NCI-H1092 treated with DMSO at 0.1 percent for 48 hours (cell line): ENCODE data around the gene ASMTL.
"Not testable (repeated sequence)": the region's sequence is repeated elsewhere in the genome, so short reads cannot be mapped to it uniquely, and the experiment has no call there.

Experiments used
- DNase-seq: peaks from one replicate; lab custom pipeline; 2025; lab: John Stamatoyannopoulos, UW

The ASMTL gene

GRCh38 chrX:1433646-1434357 is 18.9 kb downstream of the ASMTL start:
- DNase-seq = no peak

GRCh38 chrX:1430451-1430850 is 22.3 kb downstream of the ASMTL start:
- no peak for DNase-seq

- DNase-seq = no peak
Observed at GRCh38 chrX:1427756-1428155, 25.0 kb downstream of the ASMTL start.

GRCh38 chrX:1426321-1426720 is 26.4 kb downstream of the ASMTL start:
- not testable (repeated sequence) for DNase-seq

- no peak for DNase-seq
Observed at GRCh38 chrX:1425381-1425780, 27.3 kb downstream of the ASMTL start.

GRCh38 chrX:1424147-1424851 is 28.4 kb downstream of the ASMTL start:
- DNase-seq = no peak

- DNase-seq = no peak
Observed at GRCh38 chrX:1423215-1423614, 29.5 kb downstream of the ASMTL start.

- no peak for DNase-seq
Observed at GRCh38 chrX:1422135-1422465, 30.6 kb downstream of the ASMTL start.

GRCh38 chrX:1421433-1422134 is 31.1 kb downstream of the ASMTL start:
- DNase-seq = no peak

GRCh38 chrX:1420371-1420770 is 32.3 kb downstream of the ASMTL start:
- DNase-seq = no peak

- DNase-seq = no peak
Observed at GRCh38 chrX:1419545-1420355, 33.0 kb downstream of the ASMTL start.

GRCh38 chrX:1418901-1419544 is 33.7 kb downstream of the ASMTL start:
- no peak for DNase-seq

GRCh38 chrX:1417921-1418771 is 34.6 kb downstream of the ASMTL start:
- no peak for DNase-seq

GRCh38 chrX:1416965-1417760 is 35.5 kb downstream of the ASMTL start:
- no peak for DNase-seq

- DNase-seq = no peak
Observed at GRCh38 chrX:1416327-1416784, 36.4 kb downstream of the ASMTL start.

GRCh38 chrX:1412551-1413161 is 40.1 kb downstream of the ASMTL start:
- no peak for DNase-seq

- DNase-seq = no peak
Observed at GRCh38 chrX:1411326-1411725, 41.4 kb downstream of the ASMTL start.

- no peak for DNase-seq
Observed at GRCh38 chrX:1407035-1407434, 45.7 kb downstream of the ASMTL start.

GRCh38 chrX:1405769-1406168 is 46.9 kb downstream of the ASMTL start:
- not testable (repeated sequence) for DNase-seq
